ENCODE results near the gene SH3GL1. TPM values are rescaled to one million over a fixed set of nuclear protein-coding genes. Genes with fewer than 3 reads are reported as not detected.

SH3GL1 gene
- polyA plus RNA-seq, 2 of the 4 experiments (the other 2 are of a cell fraction) = 20.1 to 34.7 TPM

DNA sequence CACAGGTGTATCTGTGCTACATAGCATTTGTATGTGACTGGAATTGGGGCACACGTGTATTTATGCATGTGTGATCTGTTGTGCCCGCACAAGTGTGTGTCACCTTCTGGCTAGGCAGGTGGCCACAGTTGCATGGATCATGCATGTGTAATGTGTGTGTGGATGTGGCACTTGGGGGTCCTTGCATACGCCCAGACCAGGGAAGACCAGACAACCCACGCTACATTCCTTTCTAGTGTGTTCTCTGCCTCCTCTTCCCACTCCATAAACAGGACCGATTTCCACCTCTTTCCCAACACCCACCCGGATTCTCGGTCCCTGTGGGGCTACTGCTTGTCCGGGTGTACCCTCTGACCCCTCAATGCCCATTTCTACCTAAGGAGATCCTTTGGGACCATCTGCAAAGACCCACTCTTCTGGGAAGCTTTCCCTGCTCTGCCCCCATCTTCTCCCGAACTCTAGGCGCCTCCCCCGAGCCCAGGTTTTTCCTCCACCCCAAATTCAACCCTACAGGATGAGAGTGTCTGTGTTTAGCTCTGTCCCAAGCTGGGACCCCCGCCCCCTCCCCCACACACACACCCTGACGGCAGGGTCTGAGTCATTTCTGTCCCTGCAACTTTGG lies 74.0 kb downstream of the SH3GL1 start:
- Histone ChIP-seq H3K4me3 (no peak overlapping the region), H3K27ac (no peak overlapping the region), H3K4me2 (no peak overlapping the region), H3K4me1 (no peaks in the 10 kb centered on the region), H3K9me3 (no peaks in the 10 kb centered on the region)
- DNase-seq (ENCODE audit: low read depth in 1 of 2, low spot score in 1 of 2) (no peak), FAIRE-seq (no peak), ATAC-seq (no peak)
- TF ChIP-seq MYC (IDR thresholded peaks at IDR 0.05; ENCODE audit: borderline replicate concordance, low read length) (no peak), HDAC2 (IDR thresholded peaks at IDR 0.05) (no peak), EP300 (IDR thresholded peaks at IDR 0.05) (no peak), EHF (CRISPR knock-in tag; IDR thresholded peaks at IDR 0.05) (no peak), JUN (IDR thresholded peaks at IDR 0.05) (no peak), MAZ (IDR thresholded peaks at IDR 0.05; ENCODE audit: borderline replicate concordance, low read depth, low read length) (no peak), HOXA7 (CRISPR knock-in tag; IDR thresholded peaks at IDR 0.05) (no peak), KDM1A (IDR thresholded peaks at IDR 0.05; ENCODE audit: low read depth) (no peak), ZFP36 (IDR thresholded peaks at IDR 0.05; ENCODE audit: borderline replicate concordance, partially characterized antibody) (no peak), ZC3H11A (IDR thresholded peaks at IDR 0.05) (no peak), NFE2L2 (conservative IDR thresholded peaks at IDR 0.05; ENCODE audit: low read length) (no peak), KDM5A (IDR thresholded peaks at IDR 0.05) (no peak), BHLHE40 (IDR thresholded peaks at IDR 0.05; ENCODE audit: low read depth, low read length) (no peak), ESRRA (IDR thresholded peaks at IDR 0.05; ENCODE audit: borderline replicate concordance, low read length) (no peak), FOSB (CRISPR knock-in tag; IDR thresholded peaks at IDR 0.05) (no peak)
- TF ChIP-seq, protein P1, sequence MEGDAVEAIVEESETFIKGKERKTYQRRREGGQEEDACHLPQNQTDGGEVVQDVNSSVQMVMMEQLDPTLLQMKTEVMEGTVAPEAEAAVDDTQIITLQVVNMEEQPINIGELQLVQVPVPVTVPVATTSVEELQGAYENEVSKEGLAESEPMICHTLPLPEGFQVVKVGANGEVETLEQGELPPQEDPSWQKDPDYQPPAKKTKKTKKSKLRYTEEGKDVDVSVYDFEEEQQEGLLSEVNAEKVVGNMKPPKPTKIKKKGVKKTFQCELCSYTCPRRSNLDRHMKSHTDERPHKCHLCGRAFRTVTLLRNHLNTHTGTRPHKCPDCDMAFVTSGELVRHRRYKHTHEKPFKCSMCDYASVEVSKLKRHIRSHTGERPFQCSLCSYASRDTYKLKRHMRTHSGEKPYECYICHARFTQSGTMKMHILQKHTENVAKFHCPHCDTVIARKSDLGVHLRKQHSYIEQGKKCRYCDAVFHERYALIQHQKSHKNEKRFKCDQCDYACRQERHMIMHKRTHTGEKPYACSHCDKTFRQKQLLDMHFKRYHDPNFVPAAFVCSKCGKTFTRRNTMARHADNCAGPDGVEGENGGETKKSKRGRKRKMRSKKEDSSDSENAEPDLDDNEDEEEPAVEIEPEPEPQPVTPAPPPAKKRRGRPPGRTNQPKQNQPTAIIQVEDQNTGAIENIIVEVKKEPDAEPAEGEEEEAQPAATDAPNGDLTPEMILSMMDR (IDR thresholded peaks at IDR 0.05) = no peak
- TF ChIP-seq, protein P2, sequence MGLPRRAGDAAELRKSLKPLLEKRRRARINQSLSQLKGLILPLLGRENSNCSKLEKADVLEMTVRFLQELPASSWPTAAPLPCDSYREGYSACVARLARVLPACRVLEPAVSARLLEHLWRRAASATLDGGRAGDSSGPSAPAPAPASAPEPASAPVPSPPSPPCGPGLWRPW (IDR thresholded peaks at IDR 0.05) = no peak
- TF ChIP-seq, protein P3, sequence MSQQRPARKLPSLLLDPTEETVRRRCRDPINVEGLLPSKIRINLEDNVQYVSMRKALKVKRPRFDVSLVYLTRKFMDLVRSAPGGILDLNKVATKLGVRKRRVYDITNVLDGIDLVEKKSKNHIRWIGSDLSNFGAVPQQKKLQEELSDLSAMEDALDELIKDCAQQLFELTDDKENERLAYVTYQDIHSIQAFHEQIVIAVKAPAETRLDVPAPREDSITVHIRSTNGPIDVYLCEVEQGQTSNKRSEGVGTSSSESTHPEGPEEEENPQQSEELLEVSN (IDR thresholded peaks at IDR 0.05; ENCODE audit: borderline replicate concordance, low read depth) = no peak
- POLR2A ChIA-PET = no interaction called here
- WGBS (ENCODE audit: missing lambda C conversion rate) = 65% methylated on average over 11 of the region's 13 CpGs
- CTCF ChIA-PET = interaction anchor here (0.6 kb wide), 1 partner anchor 79 kb away, joined by 3 read pairs; no protein-coding TSS in a partner anchor

DNA sequence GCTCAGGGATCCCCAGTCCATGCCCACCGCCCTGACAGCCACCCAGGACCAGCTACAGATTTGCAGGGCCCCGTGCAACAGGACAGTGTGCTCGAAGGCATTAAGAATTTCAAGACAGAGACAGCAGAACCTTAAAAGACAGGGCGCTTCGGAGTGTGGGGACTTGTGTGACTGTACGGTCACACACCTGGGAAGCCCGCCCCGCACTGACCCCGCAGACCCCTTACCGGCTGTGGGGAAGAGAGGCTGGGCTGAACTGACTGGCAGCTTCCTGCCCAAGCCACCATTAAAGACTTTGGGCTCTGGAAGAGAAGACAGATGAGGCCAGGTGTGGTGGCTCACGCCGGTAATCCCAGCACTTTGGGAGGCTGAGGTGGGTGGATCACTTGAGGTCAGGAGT lies 76.1 kb downstream of the SH3GL1 start:
- TF ChIP-seq CHD2 (IDR thresholded peaks at IDR 0.05; ENCODE audit: low read length, partially characterized antibody) = no peak
- no peak for TF ChIP-seq FOXS1 (CRISPR knock-in tag; IDR thresholded peaks at IDR 0.05)
- TF ChIP-seq RCOR1 (IDR thresholded peaks at IDR 0.05; ENCODE audit: low read depth, low read length) = no peak
- TF ChIP-seq, protein P4, sequence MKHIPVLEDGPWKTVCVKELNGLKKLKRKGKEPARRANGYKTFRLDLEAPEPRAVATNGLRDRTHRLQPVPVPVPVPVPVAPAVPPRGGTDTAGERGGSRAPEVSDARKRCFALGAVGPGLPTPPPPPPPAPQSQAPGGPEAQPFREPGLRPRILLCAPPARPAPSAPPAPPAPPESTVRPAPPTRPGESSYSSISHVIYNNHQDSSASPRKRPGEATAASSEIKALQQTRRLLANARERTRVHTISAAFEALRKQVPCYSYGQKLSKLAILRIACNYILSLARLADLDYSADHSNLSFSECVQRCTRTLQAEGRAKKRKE (CRISPR knock-in tag; IDR thresholded peaks at IDR 0.05; ENCODE audit: low read depth) = no peak
- TF ChIP-seq CHD4 (IDR thresholded peaks at IDR 0.05; ENCODE audit: borderline replicate concordance) = no peak
- TF ChIP-seq PHF8 (IDR thresholded peaks at IDR 0.05; ENCODE audit: borderline replicate concordance, low read depth) = no peak
- no peak for TF ChIP-seq POLR2AphosphoS2 (conservative IDR thresholded peaks at IDR 0.05; ENCODE audit: low read length)
- no peak for TF ChIP-seq ESRRA (IDR thresholded peaks at IDR 0.05; ENCODE audit: borderline replicate concordance, low read length)
- no peak for TF ChIP-seq HOXA7 (CRISPR knock-in tag; IDR thresholded peaks at IDR 0.05)
- TF ChIP-seq EHMT2 (IDR thresholded peaks at IDR 0.05; ENCODE audit: low read depth) = no peak
- H3K4me3 ChIP-seq = no peak overlapping the region
- FAIRE-seq (no peak), DNase-seq (ENCODE audit: low read depth in 1 of 2, low spot score in 1 of 2) (no peak), ATAC-seq (no peak)
- POLR2A ChIA-PET = no interaction called here
- H3K9me3 ChIP-seq = no peaks in the 10 kb centered on the region; the same call in 2 of the 3 replicates
- 82% methylated on average over 5 of the region's 12 CpGs for WGBS (ENCODE audit: missing lambda C conversion rate)
- no peaks in the 10 kb centered on the region for H3K4me1 ChIP-seq
- CTCF ChIA-PET = interaction anchor here (1.3 to 2.3 kb wide), 2 partner anchors 18 to 58 kb away, joined by 3 to 8 read pairs; no protein-coding TSS in a partner anchor
- no peak overlapping the region for H3K27ac ChIP-seq
- no peak overlapping the region for H3K4me2 ChIP-seq
